Measurements from ENCODE around the gene SERINC2.
"Not testable (repeated sequence)": the region's sequence is repeated elsewhere in the genome, so short reads cannot be mapped to it uniquely, and the experiment has no call there.

The SERINC2 gene

DNA sequence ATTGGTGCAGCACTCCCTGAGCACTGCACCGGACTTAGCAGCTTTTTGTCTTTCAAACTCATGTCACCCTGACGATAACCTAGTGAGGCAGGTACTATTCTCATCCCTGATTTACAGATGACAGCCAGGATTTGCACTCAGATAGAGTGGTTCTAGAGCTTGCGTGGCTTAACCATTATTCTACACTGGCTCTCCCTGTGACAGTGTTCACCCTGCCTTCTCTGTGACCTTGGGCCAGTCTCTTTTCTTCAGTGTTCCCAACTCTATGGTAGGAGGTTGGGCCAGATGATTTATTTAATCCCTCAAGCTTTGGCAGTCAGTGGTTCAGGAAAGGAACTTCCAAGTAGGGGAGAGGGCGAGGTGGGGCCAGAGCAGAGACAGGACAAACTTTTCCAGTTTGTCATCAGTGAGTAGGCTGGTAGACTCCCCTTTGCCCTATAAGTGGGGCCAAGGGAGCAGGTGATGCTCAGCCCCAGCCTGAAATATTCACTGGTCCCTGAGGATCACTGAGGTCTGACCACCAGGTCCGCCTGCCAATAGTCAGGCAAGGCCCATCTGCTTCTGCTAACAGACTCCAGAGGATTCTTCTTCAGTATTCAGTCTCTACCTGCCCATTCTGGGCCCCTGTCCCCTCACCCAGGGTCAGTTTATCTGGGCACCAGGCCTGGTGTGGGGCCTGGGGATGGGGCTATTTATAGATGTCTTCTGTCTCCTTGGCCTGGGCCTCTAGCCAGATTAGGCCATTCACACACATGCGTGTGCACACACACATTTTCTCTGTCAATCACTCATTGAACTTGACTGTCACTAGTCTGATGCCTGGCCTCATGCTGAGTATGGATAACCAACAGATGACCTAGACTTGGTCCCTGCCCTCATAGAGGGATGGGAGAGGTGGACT, 31.4 kb upstream of the SERINC2 start:
- TF ChIP-seq, protein P1, sequence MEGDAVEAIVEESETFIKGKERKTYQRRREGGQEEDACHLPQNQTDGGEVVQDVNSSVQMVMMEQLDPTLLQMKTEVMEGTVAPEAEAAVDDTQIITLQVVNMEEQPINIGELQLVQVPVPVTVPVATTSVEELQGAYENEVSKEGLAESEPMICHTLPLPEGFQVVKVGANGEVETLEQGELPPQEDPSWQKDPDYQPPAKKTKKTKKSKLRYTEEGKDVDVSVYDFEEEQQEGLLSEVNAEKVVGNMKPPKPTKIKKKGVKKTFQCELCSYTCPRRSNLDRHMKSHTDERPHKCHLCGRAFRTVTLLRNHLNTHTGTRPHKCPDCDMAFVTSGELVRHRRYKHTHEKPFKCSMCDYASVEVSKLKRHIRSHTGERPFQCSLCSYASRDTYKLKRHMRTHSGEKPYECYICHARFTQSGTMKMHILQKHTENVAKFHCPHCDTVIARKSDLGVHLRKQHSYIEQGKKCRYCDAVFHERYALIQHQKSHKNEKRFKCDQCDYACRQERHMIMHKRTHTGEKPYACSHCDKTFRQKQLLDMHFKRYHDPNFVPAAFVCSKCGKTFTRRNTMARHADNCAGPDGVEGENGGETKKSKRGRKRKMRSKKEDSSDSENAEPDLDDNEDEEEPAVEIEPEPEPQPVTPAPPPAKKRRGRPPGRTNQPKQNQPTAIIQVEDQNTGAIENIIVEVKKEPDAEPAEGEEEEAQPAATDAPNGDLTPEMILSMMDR (IDR thresholded peaks at IDR 0.05; ENCODE audit: low read depth, low read length), result no peak
- no peak for DNase-seq
- Histone ChIP-seq H3K9me3 (no peaks in the 10 kb centered on the region), H3K4me1 (peaks cover 7% of the 10 kb centered on the region), H3K36me3 (no peaks in the 10 kb centered on the region), H3K4me3 (ENCODE audit: low read depth, low read length) (no peak overlapping the region), H3K27me3 (no peaks in the 10 kb centered on the region)

DNA sequence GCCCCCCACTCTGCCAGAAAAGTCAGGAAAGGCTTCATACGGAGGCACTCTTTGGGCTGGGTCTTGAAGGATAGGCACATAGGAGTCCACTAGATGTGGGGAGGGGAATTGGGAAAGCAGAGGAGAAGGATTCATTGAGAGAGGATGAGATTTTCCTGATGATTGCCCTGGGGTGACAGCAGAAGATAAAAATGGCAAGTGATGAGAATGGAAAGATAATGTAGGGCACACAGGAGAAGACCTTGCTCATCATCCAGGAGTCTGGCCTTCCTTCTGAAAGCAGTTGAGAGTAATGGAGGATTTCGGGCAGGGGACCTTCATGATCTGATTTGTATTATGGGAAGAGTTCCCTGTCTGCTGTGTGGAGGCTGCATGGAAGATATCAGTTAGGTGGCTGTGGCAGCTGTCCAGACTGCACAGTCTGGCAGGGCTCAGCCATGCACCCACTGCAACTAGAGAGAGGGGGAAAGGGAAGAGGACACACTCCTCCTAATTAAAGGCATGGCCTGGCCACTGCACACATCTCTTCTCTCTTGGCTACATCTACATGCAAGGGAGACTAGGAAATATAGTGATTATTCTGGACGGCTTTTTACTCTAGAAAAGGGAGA, 30.5 kb upstream of the SERINC2 start:
- TF ChIP-seq, protein P1 (IDR thresholded peaks at IDR 0.05; ENCODE audit: low read depth, low read length), result no peak
- H3K9me3 ChIP-seq, result no peaks in the 10 kb centered on the region
- no peaks in the 10 kb centered on the region for H3K36me3 ChIP-seq
- H3K27me3 ChIP-seq, result no peaks in the 10 kb centered on the region
- no peak overlapping the region for H3K4me3 ChIP-seq (ENCODE audit: low read depth, low read length)
- peak; percentile 15 for DNase-seq
- peaks cover 7% of the 10 kb centered on the region for H3K4me1 ChIP-seq

DNA sequence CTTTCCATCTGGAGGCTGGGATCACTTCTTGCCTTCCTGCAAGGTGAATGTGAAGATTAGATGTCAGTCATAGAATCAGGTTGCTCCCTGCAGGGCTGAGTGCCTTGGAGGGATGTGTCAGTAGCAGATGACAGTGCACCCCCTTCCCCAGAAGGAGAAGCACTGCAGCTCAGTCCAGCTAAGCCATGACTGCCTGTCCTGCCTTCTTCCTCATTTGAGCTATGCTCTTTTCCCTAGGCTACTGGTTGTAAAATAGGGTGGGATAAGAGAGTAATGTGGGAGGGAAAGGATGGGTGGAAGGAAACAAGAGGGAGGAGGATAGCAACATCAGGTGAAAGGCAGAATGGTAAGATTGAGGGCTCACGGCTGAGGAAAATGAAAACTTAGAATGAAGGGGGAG, 29.0 kb upstream of the SERINC2 start:
- H3K9me3 ChIP-seq, result no peaks in the 10 kb centered on the region
- TF ChIP-seq, protein P1 (IDR thresholded peaks at IDR 0.05; ENCODE audit: low read depth, low read length), result no peak
- H3K4me3 ChIP-seq (ENCODE audit: low read depth, low read length), result no peak overlapping the region
- DNase-seq, result no peak
- H3K36me3 ChIP-seq, result no peaks in the 10 kb centered on the region
- H3K27me3 ChIP-seq, result no peaks in the 10 kb centered on the region
- peaks cover 7% of the 10 kb centered on the region for H3K4me1 ChIP-seq

DNA sequence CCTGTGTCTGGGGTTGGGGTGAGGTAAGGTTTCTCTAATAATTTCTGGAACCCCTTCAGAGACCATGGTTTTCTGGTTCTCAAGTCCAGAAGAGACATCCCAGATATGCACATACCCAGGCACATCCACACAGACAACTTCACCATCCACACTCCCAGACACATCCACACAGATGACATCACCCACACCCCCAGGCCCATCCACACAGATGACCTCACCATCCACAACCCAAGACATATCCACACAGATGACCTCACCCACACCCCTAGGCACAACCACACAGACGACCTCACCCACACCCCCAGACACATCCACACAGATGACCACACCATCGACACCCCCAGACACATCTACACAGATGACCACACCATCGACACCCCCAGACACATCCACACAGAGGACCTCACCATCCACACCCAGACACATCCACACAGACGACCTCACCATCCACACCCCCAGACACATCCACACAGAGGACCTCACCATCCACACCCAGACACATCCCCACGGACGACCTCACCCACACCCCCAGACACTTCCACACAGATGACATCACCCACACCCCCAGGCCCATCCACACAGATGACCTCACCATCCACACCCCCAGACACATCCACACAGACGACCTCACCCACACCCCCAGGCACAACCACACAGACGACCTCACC, 26.3 kb upstream of the SERINC2 start:
- not testable (repeated sequence) for H3K4me3 ChIP-seq (ENCODE audit: low read depth, low read length); H3K9me3 ChIP-seq; H3K4me1 ChIP-seq; H3K27me3 ChIP-seq; DNase-seq; H3K36me3 ChIP-seq

DNA sequence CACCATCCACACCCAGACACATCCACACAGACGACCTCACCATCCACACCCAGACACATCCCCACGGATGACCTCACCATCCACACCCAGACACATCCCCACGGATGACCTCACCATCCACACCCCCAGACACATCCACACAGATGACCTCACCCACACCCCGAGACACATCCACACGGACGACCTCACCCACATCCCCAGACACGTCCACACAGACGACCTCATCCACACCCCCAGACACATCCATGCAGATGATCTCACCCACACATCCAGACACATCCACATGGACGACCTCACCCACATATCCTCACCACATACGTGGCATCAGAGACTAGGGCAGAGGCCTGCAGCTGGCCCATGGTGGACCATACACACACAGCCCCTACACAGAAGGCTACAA, 25.4 kb upstream of the SERINC2 start:
- TF ChIP-seq, protein P1 (IDR thresholded peaks at IDR 0.05; ENCODE audit: low read depth, low read length), result no peak
- H3K4me3 ChIP-seq (ENCODE audit: low read depth, low read length), result no peak overlapping the region
- DNase-seq, result no peak
- H3K9me3 ChIP-seq, result no peaks in the 10 kb centered on the region
- no peaks in the 10 kb centered on the region for H3K36me3 ChIP-seq
- no peaks in the 10 kb centered on the region for H3K4me1 ChIP-seq
- no peaks in the 10 kb centered on the region for H3K27me3 ChIP-seq

DNA sequence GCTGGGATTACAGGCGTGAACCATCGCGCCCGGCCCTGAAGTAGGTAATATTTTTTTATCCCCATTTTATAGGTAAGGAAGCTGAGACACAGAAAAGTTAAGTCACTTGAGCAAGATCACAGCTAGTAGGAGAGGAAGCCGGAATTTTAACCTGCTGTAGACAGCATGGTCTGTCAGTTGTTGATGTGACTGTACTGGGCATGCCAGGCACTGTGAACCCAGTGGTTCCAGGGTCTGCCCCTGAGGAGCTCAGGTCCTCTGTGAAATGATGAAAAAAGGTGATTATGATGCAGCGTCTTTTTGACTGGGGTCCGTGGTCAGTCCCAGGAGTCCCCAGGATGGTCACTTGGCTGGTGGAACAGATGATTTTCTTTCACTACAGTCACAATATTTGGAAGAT, 23.4 kb upstream of the SERINC2 start:
- Histone ChIP-seq H3K4me3 (ENCODE audit: low read depth, low read length) (no peak overlapping the region), H3K27me3 (no peaks in the 10 kb centered on the region), H3K9me3 (no peaks in the 10 kb centered on the region), H3K36me3 (no peaks in the 10 kb centered on the region), H3K4me1 (no peaks in the 10 kb centered on the region)
- TF ChIP-seq, protein P1 (IDR thresholded peaks at IDR 0.05; ENCODE audit: low read depth, low read length), result no peak
- DNase-seq, result no peak
